Astrocyte (in vitro differentiated cells and primary cell): ENCODE results near the gene ZNF133. TPM values are rescaled to one million over a fixed set of nuclear protein-coding genes. Genes with fewer than 3 reads are reported as not detected.

Experiments used
- DNase-seq: peaks from one replicate; pipeline ENCODE4 v3.0.0-alpha.2; 2010; ENCODE audit warnings: low read depth
- FAIRE-seq: peaks from 2 replicates; lab custom pipeline; 2011; peaks lifted over from hg19 to GRCh38; lab: Jason Lieb, UNC
- H2AFZ ChIP-seq: 2 replicates; pipeline ENCODE4 v1.6.0; 2012; ENCODE audit warnings: low read depth, low read length, inconsistent platforms
- H3K27ac ChIP-seq: 2 replicates; pipeline ENCODE4 v1.5.1; 2011; ENCODE audit warnings: low read depth, low read length, inconsistent platforms
- H3K27me3 ChIP-seq: 2 replicates; pipeline ENCODE4 v1.6.0; 2011; ENCODE audit warnings: low read length, inconsistent platforms; ENCODE audit not compliant: insufficient read depth
- H3K36me3 ChIP-seq: 2 replicates; pipeline ENCODE4 v1.5.1; 2011; ENCODE audit warnings: low read length, inconsistent platforms; ENCODE audit not compliant: insufficient read depth
- H3K4me1 ChIP-seq: 2 replicates; pipeline ENCODE4 v1.5.1; 2011; ENCODE audit warnings: low read length, inconsistent platforms; ENCODE audit not compliant: insufficient read depth
- H3K4me2 ChIP-seq: 2 replicates; pipeline ENCODE4 v1.6.0; 2012; ENCODE audit warnings: low read length, inconsistent platforms
- H3K4me3 ChIP-seq: 2 replicates; pipeline ENCODE4 v1.5.1; 2011; ENCODE audit warnings: low read depth, mild to moderate bottlenecking, low read length, inconsistent platforms; ENCODE audit not compliant: insufficient read depth
- H3K79me2 ChIP-seq: 2 replicates; pipeline ENCODE4 v1.6.0; 2012; ENCODE audit warnings: mild to moderate bottlenecking, low read length, inconsistent platforms; ENCODE audit not compliant: insufficient read depth
- H3K9ac ChIP-seq: 2 replicates; pipeline ENCODE4 v1.6.0; 2012; ENCODE audit warnings: mild to moderate bottlenecking, low read length, inconsistent platforms
- H3K9me3 ChIP-seq: 2 replicates; pipeline ENCODE4 v1.5.1; 2012; ENCODE audit warnings: low read depth, mild to moderate bottlenecking, low read length, inconsistent platforms; ENCODE audit not compliant: insufficient read depth
- H4K20me1 ChIP-seq: 2 replicates; pipeline ENCODE4 v1.6.0; 2012; ENCODE audit warnings: low read length, inconsistent platforms; ENCODE audit not compliant: insufficient read depth
- H3K27ac Mint-ChIP-seq: one replicate; pipeline ENCODE4 v1.8.0; 2021; ENCODE audit warnings: mild to moderate bottlenecking, mixed read lengths; ENCODE audit not compliant: unreplicated experiment
- H3K27me3 Mint-ChIP-seq: one replicate; pipeline ENCODE4 v1.8.0; 2021; ENCODE audit warnings: low read depth, mixed read lengths; ENCODE audit not compliant: unreplicated experiment
- H3K36me3 Mint-ChIP-seq: one replicate; pipeline ENCODE4 v1.8.0; 2021; ENCODE audit warnings: low read depth, mixed read lengths; ENCODE audit not compliant: unreplicated experiment
- H3K4me1 Mint-ChIP-seq: one replicate; pipeline ENCODE4 v1.8.0; 2021; ENCODE audit warnings: low read depth, mixed read lengths; ENCODE audit not compliant: unreplicated experiment
- H3K4me3 Mint-ChIP-seq: one replicate; pipeline ENCODE4 v1.8.0; 2021; ENCODE audit warnings: mild to moderate bottlenecking, moderate library complexity, mixed read lengths; ENCODE audit not compliant: unreplicated experiment
- H3K9me3 Mint-ChIP-seq: one replicate; pipeline ENCODE4 v1.8.0; 2021; ENCODE audit warnings: mild to moderate bottlenecking, mixed read lengths; ENCODE audit not compliant: unreplicated experiment
- EZH2 ChIP-seq: IDR thresholded peaks from 2 replicates; pipeline ENCODE4 v1.6.1; 2012; ENCODE audit warnings: mild to moderate bottlenecking, low read length, inconsistent platforms; ENCODE audit not compliant: insufficient read depth
- total RNA-seq: library from RNA; stranded (reverse); gene quantifications from 2 replicates; pipeline ENCODE4 v1.2.1, GENCODE V29; 2021
- TF ChIP-seq, protein P1 (sequence below): IDR thresholded peaks from 2 replicates; pipeline ENCODE4 v1.5.1; 2011; ENCODE audit warnings: low read depth, mild to moderate bottlenecking, inconsistent platforms, low read length, moderate library complexity; ENCODE audit not compliant: insufficient read depth

Gene ZNF133
- total RNA-seq, 1 donor from 2014 or later: 12.5 TPM

DNA sequence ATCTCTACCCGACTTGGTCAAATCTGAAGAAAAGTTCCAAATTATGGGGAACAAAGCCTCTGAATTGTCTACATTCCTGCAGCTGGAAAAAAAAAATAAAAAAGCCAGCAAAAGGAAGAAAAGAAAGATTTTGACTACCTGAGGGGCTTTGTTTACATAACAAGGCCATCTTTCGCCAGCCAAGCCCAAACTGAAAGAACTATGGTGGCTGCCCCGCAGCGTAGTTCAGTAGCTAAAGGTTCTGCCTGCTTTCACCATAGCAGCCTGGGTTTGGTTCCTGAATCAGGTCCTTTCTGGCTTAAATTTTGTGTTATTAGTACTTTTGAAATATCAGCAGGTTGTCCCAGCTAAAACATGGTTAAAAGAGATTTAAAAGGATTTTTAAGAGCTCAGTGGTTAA lies 35.4 kb downstream of the ZNF133 start:
- Mint-ChIP-seq H3K9me3 (peaks cover 3% of the 10 kb centered on the region), H3K4me1 (no peaks in the 10 kb centered on the region), H3K27ac (no peak overlapping the region), H3K4me3 (no peak overlapping the region), H3K36me3 (peaks cover 3% of the 10 kb centered on the region), H3K27me3 (no peaks in the 10 kb centered on the region)
- Histone ChIP-seq H3K27me3 (no peaks in the 10 kb centered on the region), H3K79me2 (no peaks in the 10 kb centered on the region), H2AFZ (no peak overlapping the region), H3K4me2 (no peak overlapping the region), H3K36me3 (peaks cover 3% of the 10 kb centered on the region), H3K4me3 (no peak overlapping the region), H4K20me1 (no peaks in the 10 kb centered on the region), H3K9ac (no peak overlapping the region), H3K27ac (no peak overlapping the region), H3K9me3 (no peaks in the 10 kb centered on the region), H3K4me1 (no peaks in the 10 kb centered on the region)
- FAIRE-seq (no peak), DNase-seq (no peak)
- TF ChIP-seq, protein P1, sequence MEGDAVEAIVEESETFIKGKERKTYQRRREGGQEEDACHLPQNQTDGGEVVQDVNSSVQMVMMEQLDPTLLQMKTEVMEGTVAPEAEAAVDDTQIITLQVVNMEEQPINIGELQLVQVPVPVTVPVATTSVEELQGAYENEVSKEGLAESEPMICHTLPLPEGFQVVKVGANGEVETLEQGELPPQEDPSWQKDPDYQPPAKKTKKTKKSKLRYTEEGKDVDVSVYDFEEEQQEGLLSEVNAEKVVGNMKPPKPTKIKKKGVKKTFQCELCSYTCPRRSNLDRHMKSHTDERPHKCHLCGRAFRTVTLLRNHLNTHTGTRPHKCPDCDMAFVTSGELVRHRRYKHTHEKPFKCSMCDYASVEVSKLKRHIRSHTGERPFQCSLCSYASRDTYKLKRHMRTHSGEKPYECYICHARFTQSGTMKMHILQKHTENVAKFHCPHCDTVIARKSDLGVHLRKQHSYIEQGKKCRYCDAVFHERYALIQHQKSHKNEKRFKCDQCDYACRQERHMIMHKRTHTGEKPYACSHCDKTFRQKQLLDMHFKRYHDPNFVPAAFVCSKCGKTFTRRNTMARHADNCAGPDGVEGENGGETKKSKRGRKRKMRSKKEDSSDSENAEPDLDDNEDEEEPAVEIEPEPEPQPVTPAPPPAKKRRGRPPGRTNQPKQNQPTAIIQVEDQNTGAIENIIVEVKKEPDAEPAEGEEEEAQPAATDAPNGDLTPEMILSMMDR: no peak
- TF ChIP-seq EZH2: no peak

DNA sequence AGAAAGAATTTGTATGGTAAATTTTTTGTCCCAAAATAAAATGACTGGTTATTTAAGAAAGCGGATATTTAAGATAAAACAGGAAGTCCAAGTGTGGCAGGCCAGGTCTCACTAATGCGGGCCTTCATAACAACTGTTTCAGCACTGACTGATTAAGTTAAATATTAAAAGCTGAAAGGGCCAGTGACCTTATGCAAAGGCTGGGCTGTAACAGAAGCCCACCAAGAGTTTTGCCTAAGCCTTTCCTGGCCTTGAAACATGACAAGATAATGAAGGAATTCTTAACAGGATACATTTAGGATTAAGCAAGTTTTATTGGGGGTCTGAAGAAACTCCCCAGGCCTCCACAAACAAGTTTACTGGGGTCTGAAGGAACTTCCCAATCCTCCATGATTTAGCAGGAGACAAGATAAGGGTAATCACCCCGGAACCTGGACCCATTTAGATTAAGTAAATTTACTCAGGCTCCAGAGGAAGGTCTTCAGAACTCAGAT lies 36.3 kb downstream of the ZNF133 start:
- Mint-ChIP-seq H3K27me3 (no peaks in the 10 kb centered on the region), H3K36me3 (no peaks in the 10 kb centered on the region), H3K27ac (no peak overlapping the region), H3K4me1 (no peaks in the 10 kb centered on the region), H3K9me3 (peaks cover 3% of the 10 kb centered on the region), H3K4me3 (no peak overlapping the region)
- Histone ChIP-seq H3K27me3 (no peaks in the 10 kb centered on the region), H4K20me1 (no peaks in the 10 kb centered on the region), H3K79me2 (no peaks in the 10 kb centered on the region), H2AFZ (no peak overlapping the region), H3K27ac (no peak overlapping the region), H3K4me3 (no peak overlapping the region), H3K4me2 (no peak overlapping the region), H3K9me3 (no peaks in the 10 kb centered on the region), H3K36me3 (no peaks in the 10 kb centered on the region), H3K4me1 (no peaks in the 10 kb centered on the region), H3K9ac (no peak overlapping the region)
- DNase-seq (no peak), FAIRE-seq (no peak)
- TF ChIP-seq, protein P1: no peak
- no peak for TF ChIP-seq EZH2

DNA sequence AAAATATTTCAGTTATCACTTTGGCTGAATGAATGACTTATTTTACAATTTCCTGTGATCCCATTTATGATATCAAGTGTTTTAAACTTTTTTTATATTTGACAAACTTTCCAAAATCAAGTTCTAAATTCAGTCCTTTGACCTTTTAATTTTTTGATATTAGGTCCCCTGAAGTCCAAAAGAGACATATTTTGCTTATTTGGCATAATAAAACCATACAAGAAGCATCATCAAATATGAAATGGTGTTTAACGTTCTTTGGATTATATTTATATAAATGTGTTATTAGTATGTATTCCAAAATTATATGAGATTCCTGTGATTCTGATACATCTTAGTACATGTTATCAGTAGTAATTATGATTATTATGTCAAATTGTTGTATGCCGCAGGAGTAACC lies 38.7 kb downstream of the ZNF133 start:
- Mint-ChIP-seq H3K36me3 (peaks cover 6% of the 10 kb centered on the region), H3K4me3 (no peak overlapping the region), H3K9me3 (peaks cover 9% of the 10 kb centered on the region), H3K27ac (no peak overlapping the region), H3K27me3 (no peaks in the 10 kb centered on the region), H3K4me1 (no peaks in the 10 kb centered on the region)
- no peak overlapping the region for H3K27ac ChIP-seq
- H3K4me1 ChIP-seq: no peaks in the 10 kb centered on the region
- no peak overlapping the region for H3K4me2 ChIP-seq
- H2AFZ ChIP-seq: no peak overlapping the region
- H3K79me2 ChIP-seq: no peaks in the 10 kb centered on the region
- no peak overlapping the region for H3K9ac ChIP-seq
- FAIRE-seq: no peak
- H3K9me3 ChIP-seq: no peaks in the 10 kb centered on the region
- H3K27me3 ChIP-seq: no peaks in the 10 kb centered on the region
- TF ChIP-seq, protein P1: no peak
- TF ChIP-seq EZH2: no peak
- H3K4me3 ChIP-seq: no peak overlapping the region
- no peaks in the 10 kb centered on the region for H3K36me3 ChIP-seq
- no peaks in the 10 kb centered on the region for H4K20me1 ChIP-seq
- no peak for DNase-seq
